ENCODE measurements around the gene LRRC4C.

DNA sequence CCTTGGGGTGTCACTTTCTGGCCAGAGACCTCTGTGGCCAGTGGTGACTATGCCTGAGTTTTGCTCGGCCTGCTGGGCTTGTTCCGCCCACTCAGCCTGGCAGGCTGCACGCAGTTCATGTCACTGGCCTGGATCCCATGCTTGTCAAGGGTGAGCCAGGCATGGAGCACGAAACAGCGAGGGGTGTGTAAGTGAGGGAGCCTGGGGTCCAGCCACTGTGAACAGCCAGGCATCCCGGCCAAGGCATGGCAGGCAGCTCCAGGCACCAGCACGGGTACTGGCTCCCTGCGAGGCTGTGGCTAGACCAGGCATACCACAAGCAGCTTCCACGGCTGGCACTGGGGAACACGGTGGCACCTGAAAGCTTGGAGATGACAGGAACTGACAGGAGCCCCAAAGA lies 214.3 kb downstream of the LRRC4C start:
- TF ChIP-seq, protein P1, sequence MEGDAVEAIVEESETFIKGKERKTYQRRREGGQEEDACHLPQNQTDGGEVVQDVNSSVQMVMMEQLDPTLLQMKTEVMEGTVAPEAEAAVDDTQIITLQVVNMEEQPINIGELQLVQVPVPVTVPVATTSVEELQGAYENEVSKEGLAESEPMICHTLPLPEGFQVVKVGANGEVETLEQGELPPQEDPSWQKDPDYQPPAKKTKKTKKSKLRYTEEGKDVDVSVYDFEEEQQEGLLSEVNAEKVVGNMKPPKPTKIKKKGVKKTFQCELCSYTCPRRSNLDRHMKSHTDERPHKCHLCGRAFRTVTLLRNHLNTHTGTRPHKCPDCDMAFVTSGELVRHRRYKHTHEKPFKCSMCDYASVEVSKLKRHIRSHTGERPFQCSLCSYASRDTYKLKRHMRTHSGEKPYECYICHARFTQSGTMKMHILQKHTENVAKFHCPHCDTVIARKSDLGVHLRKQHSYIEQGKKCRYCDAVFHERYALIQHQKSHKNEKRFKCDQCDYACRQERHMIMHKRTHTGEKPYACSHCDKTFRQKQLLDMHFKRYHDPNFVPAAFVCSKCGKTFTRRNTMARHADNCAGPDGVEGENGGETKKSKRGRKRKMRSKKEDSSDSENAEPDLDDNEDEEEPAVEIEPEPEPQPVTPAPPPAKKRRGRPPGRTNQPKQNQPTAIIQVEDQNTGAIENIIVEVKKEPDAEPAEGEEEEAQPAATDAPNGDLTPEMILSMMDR (conservative IDR thresholded peaks at IDR 0.05; ENCODE audit: low read depth, low read length) = no peak
- TF ChIP-seq EZH2 (IDR thresholded peaks at IDR 0.05; ENCODE audit: low read length, unreplicated experiment) = no peak
- no peak for TF ChIP-seq EZH2phosphoT487 (IDR thresholded peaks at IDR 0.05; ENCODE audit: borderline replicate concordance, low read length)
